Hematopoietic multipotent progenitor cell treated with erythropoietin and hydrocortisone succinate and interleukin-3 and kit ligand, for 17 days (in vitro differentiated cells): ENCODE results near the gene ITIH4.
"Not testable (repeated sequence)": the region's sequence is repeated elsewhere in the genome, so short reads cannot be mapped to it uniquely, and the experiment has no call there.

Experiments
- DNase-seq: peaks from one replicate; pipeline ENCODE4 v3.0.0-alpha.2; 2015; ENCODE audit warnings: low spot score

ITIH4 gene

GRCh38 chr3:52782412-52783210, 47.9 kb downstream of the ITIH4 start:
- DNase-seq = no peak

- DNase-seq = no peak
Measured at GRCh38 chr3:52781741-52782140, 48.7 kb downstream of the ITIH4 start.

- no peak for DNase-seq
Measured at GRCh38 chr3:52779837-52780585, 50.5 kb downstream of the ITIH4 start.

GRCh38 chr3:52779011-52779836, 51.2 kb downstream of the ITIH4 start:
- DNase-seq = no peak

- DNase-seq = no peak
Measured at GRCh38 chr3:52777959-52778805, 52.3 kb downstream of the ITIH4 start.

GRCh38 chr3:52777127-52777958, 53.1 kb downstream of the ITIH4 start, which contains the start of gene ITIH1:
ITIH1 (plus strand) TSS chr3:52777599; CDS start chr3:52777616, 17 bp downstream.
- DNase-seq = no peak

- DNase-seq = not testable (repeated sequence)
Measured at GRCh38 chr3:52776486-52776885, 54.0 kb downstream of the ITIH4 start.

- no peak for DNase-seq
Measured at GRCh38 chr3:52775877-52776276, 54.6 kb downstream of the ITIH4 start.

- peak; percentile 42 for DNase-seq
Measured at GRCh38 chr3:52774901-52775864, 55.3 kb downstream of the ITIH4 start.

GRCh38 chr3:52774066-52774713, 56.3 kb downstream of the ITIH4 start:
- no peak for DNase-seq

- DNase-seq = no peak
Measured at GRCh38 chr3:52773361-52774065, 57.0 kb downstream of the ITIH4 start.

- DNase-seq = no peak
Measured at GRCh38 chr3:52771702-52772101, 58.8 kb downstream of the ITIH4 start.

- no peak for DNase-seq
Measured at GRCh38 chr3:52771334-52771681, 59.2 kb downstream of the ITIH4 start.

- DNase-seq = peak; percentile 87
Measured at GRCh38 chr3:52770496-52771333, 59.8 kb downstream of the ITIH4 start, which contains the start of gene NEK4. NEK4 (minus strand) TSS chr3:52770940; CDS start chr3:52770746, 194 bp downstream.

- DNase-seq = peak; percentile 10
Measured at GRCh38 chr3:52769786-52770455, 60.6 kb downstream of the ITIH4 start.

GRCh38 chr3:52763466-52763865, 67.0 kb downstream of the ITIH4 start:
- DNase-seq = peak; percentile 44
